BJ (cell line): ENCODE results near the gene DUS2. TPM values are rescaled to one million over a fixed set of nuclear protein-coding genes. Genes with fewer than 3 reads are reported as not detected.
"Not testable (repeated sequence)": the region's sequence is repeated elsewhere in the genome, so short reads cannot be mapped to it uniquely, and the experiment has no call there.

Source experiments
- CTCF ChIA-PET: fragments of 350-600 bp; formaldehyde crosslinking; extraction: SDS; loops from one replicate; lab custom pipeline; 2021; ENCODE audit warnings: antibody characterized with exemption, inconsistent platforms; lab: Yijun Ruan, JAX
- POLR2A ChIA-PET: fragments of 300-600 bp; sonication (Branson Sonifier 250); formaldehyde crosslinking; extraction: SDS; loops from one replicate; lab custom pipeline; 2021; ENCODE audit warnings: antibody characterized with exemption; lab: Charles Lee
- DNase-seq: peaks from one replicate; pipeline ENCODE4 v3.0.0-alpha.2; 2011; ENCODE audit warnings: low read depth
- H3K27me3 ChIP-seq: 2 replicates; pipeline ENCODE4 v1.6.0; 2011; ENCODE audit warnings: low read length; ENCODE audit not compliant: control insufficient read depth, insufficient read depth
- H3K36me3 ChIP-seq: 2 replicates; pipeline ENCODE4 v1.5.1; 2011; ENCODE audit warnings: low read length; ENCODE audit not compliant: control insufficient read depth, insufficient read depth
- H3K4me3 ChIP-seq: 2 replicates; pipeline ENCODE4 v1.5.1; 2011; ENCODE audit warnings: low read depth, mild to moderate bottlenecking, control low read depth, low read length
- CTCF ChIP-seq: IDR thresholded peaks from 2 replicates; pipeline ENCODE4 v1.5.1; 2011; ENCODE audit warnings: low read depth, mild to moderate bottlenecking, control low read depth, inconsistent platforms, low read length, moderate library complexity; ENCODE audit not compliant: insufficient read depth
- polyA plus RNA-seq: library from polyadenylated mRNA; depleted of rRNA; stranded (reverse); fragments of >200 nt; gene quantifications from 2 replicates; pipeline ENCODE4 v1.2.3, GENCODE V29; 2011

DUS2 gene
- polyA plus RNA-seq, 1 experiment: 18.3 TPM

GRCh38 chr16:68009157-68009735 lies 13.8 kb upstream of the DUS2 start:
- CTCF ChIA-PET: no interaction called here
- no peak overlapping the region for H3K4me3 ChIP-seq
- H3K27me3 ChIP-seq: peaks cover 4% of the 10 kb centered on the region
- no peaks in the 10 kb centered on the region for H3K36me3 ChIP-seq
- TF ChIP-seq CTCF: no peak
- DNase-seq: no peak
- POLR2A ChIA-PET: no interaction called here

GRCh38 chr16:68009872-68010271 lies 13.2 kb upstream of the DUS2 start:
- H3K4me3 ChIP-seq, DNase-seq, H3K36me3 ChIP-seq, POLR2A ChIA-PET, H3K27me3 ChIP-seq: not testable (repeated sequence)
- CTCF ChIA-PET: interaction anchor here (0.6 kb wide), 1 partner anchor 9 kb away, joined by 3 read pairs; no protein-coding TSS in a partner anchor

- ChIA-PET POLR2A (no interaction called here), CTCF (no interaction called here)
- TF ChIP-seq CTCF: no peak
Measured at GRCh38 chr16:68013440-68013839, 9.6 kb upstream of the DUS2 start.

GRCh38 chr16:68015681-68016080 lies 7.4 kb upstream of the DUS2 start, which contains the start of gene DPEP2NB:
DPEP2NB (minus strand) TSS chr16:68015911; CDS start chr16:68015770, 141 bp downstream.
- H3K4me3 ChIP-seq: no peak within 1 kb of the TSS
- no peak for DNase-seq
- no peaks in the 10 kb centered on the region for H3K36me3 ChIP-seq
- TF ChIP-seq CTCF: no peak
- no peaks in the 10 kb centered on the region for H3K27me3 ChIP-seq
- ChIA-PET POLR2A (no interaction called here), CTCF (interaction anchor here (1.3 kb wide), 1 partner anchor 13 kb away, joined by 4 read pairs; no protein-coding TSS in a partner anchor)

More at GRCh38 chr16:68013440-68013839, 9.6 kb upstream of the DUS2 start:
- Histone ChIP-seq H3K36me3 (no peaks in the 10 kb centered on the region), H3K4me3 (no peak overlapping the region), H3K27me3 (peaks cover 4% of the 10 kb centered on the region)
- no peak for DNase-seq

GRCh38 chr16:68019167-68019680 lies 3.9 kb upstream of the DUS2 start:
- TF ChIP-seq CTCF: no peak
- no peak for DNase-seq
- Histone ChIP-seq H3K4me3 (no peak overlapping the region), H3K36me3 (no peaks in the 10 kb centered on the region), H3K27me3 (no peaks in the 10 kb centered on the region)
- ChIA-PET POLR2A (no interaction called here), CTCF (interaction anchor here (1.6 kb wide), 1 partner anchor 22 kb away, joined by 3 read pairs; no protein-coding TSS in a partner anchor)

GRCh38 chr16:68021490-68021889 lies 1.6 kb upstream of the DUS2 start:
- TF ChIP-seq CTCF: no peak
- Histone ChIP-seq H3K27me3 (no peaks in the 10 kb centered on the region), H3K36me3 (peaks cover 1% of the 10 kb centered on the region; the same call in 1 of the 2 replicates), H3K4me3 (no peak overlapping the region)
- POLR2A ChIA-PET: no interaction called here
- no peak for DNase-seq
- CTCF ChIA-PET: interaction anchor here (1.2 to 3.0 kb wide), 4 partner anchors 18 to 349 kb away, joined by 3 to 19 read pairs (median 4); no protein-coding TSS in a partner anchor
